Body of pancreas (tissue), 4 donors: ENCODE measurements around the gene ROMO1.

Experiments used
- POLR2A ChIP-seq, 3 donors: fragments of 450-650 bp; IDR thresholded peaks; one replicate each; pipeline ENCODE4 v1.6.1; 2016; ENCODE audit warnings: antibody characterized with exemption in 3 of 3, mild to moderate bottlenecking in 2 of 3
- TF ChIP-seq, protein P1 (sequence below), 7 experiments: fragments of 450-650 bp in 4 of 7; fragments of 200-600 bp in 3 of 7; sonication (generic) in 3 of 7; IDR thresholded peaks; one replicate each; pipeline ENCODE4 v1.5.1; 2016 to 2019; ENCODE audit warnings: antibody characterized with exemption in 7 of 7

DNA sequence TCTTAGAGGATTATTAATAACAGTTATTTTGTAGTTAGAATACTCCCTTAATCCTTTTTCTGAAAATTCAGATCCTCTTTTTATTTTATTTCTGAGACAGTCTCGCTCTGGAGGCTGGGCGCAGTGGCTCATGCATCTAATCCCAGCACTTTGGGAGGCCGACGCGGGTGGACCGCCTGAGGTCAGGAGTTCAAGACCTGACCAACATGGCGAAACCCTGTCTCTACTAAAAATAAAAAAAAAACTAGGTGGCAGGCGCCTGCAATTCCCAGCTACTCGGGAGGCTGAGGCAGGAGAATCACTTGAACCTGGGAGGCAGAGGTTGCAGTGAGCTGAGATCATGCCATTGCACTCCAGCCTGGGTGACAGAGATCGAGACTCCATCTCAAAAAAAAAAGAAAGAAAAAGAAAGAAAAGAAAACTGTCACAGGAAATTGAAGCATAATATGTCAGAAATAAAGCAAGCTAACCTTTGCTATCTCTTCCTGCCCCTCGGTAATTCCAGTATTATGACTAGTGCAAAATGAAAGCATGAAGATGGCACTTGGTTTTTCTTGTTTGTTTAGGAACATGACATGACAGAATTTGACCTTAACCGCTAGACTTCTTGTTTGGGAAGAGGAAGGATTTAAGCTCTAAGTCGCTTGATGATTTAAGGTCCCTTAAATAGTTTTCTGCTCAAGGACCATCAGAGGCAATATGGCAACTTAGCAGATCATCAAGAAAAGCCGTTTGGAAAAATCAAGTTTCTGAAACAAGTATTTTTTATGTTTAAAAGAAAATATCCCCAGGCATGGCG lies 44.7 kb downstream of the ROMO1 start:
- no peak for TF ChIP-seq POLR2A (IDR thresholded peaks at IDR 0.05)
- TF ChIP-seq, protein P1, sequence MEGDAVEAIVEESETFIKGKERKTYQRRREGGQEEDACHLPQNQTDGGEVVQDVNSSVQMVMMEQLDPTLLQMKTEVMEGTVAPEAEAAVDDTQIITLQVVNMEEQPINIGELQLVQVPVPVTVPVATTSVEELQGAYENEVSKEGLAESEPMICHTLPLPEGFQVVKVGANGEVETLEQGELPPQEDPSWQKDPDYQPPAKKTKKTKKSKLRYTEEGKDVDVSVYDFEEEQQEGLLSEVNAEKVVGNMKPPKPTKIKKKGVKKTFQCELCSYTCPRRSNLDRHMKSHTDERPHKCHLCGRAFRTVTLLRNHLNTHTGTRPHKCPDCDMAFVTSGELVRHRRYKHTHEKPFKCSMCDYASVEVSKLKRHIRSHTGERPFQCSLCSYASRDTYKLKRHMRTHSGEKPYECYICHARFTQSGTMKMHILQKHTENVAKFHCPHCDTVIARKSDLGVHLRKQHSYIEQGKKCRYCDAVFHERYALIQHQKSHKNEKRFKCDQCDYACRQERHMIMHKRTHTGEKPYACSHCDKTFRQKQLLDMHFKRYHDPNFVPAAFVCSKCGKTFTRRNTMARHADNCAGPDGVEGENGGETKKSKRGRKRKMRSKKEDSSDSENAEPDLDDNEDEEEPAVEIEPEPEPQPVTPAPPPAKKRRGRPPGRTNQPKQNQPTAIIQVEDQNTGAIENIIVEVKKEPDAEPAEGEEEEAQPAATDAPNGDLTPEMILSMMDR (IDR thresholded peaks at IDR 0.05): no peak
